ENCODE measurements around the gene SLC25A38.

DNA sequence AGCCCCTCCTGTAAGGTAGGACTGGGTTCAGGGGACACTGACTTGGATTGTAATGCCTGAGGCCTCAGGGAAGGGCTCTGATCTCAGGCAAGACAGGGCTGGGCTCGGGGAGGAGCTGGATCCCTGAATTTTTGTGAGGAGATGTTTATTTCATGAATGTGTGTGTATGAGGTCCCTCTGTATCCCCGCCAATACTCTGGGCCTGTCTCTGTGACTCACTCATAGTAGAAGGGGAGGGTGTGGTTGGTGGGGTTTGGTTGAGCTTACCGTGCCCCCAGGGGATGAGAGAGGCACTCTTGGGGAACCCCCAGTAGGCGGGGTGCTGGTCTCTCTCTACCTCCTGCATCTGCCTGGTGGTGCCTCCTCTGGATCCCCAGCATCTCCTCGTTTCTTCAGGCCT, 51.4 kb downstream of the SLC25A38 start:
- TF ChIP-seq, protein P1, sequence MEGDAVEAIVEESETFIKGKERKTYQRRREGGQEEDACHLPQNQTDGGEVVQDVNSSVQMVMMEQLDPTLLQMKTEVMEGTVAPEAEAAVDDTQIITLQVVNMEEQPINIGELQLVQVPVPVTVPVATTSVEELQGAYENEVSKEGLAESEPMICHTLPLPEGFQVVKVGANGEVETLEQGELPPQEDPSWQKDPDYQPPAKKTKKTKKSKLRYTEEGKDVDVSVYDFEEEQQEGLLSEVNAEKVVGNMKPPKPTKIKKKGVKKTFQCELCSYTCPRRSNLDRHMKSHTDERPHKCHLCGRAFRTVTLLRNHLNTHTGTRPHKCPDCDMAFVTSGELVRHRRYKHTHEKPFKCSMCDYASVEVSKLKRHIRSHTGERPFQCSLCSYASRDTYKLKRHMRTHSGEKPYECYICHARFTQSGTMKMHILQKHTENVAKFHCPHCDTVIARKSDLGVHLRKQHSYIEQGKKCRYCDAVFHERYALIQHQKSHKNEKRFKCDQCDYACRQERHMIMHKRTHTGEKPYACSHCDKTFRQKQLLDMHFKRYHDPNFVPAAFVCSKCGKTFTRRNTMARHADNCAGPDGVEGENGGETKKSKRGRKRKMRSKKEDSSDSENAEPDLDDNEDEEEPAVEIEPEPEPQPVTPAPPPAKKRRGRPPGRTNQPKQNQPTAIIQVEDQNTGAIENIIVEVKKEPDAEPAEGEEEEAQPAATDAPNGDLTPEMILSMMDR (IDR thresholded peaks at IDR 0.05) = no peak
- no peak for TF ChIP-seq POLR2A (IDR thresholded peaks at IDR 0.05)

Measured in vagina (tissue), 2 donors.